HG02973 (cell line): Measurements from ENCODE around the gene SYCE3.

Experiments
- ATAC-seq: cut with Tn5 transposase; IDR thresholded peaks from one replicate; pipeline ENCODE4 v1.9.1; 2021; ENCODE audit warnings: moderate library complexity; ENCODE audit not compliant: unreplicated experiment

SYCE3 gene

DNA sequence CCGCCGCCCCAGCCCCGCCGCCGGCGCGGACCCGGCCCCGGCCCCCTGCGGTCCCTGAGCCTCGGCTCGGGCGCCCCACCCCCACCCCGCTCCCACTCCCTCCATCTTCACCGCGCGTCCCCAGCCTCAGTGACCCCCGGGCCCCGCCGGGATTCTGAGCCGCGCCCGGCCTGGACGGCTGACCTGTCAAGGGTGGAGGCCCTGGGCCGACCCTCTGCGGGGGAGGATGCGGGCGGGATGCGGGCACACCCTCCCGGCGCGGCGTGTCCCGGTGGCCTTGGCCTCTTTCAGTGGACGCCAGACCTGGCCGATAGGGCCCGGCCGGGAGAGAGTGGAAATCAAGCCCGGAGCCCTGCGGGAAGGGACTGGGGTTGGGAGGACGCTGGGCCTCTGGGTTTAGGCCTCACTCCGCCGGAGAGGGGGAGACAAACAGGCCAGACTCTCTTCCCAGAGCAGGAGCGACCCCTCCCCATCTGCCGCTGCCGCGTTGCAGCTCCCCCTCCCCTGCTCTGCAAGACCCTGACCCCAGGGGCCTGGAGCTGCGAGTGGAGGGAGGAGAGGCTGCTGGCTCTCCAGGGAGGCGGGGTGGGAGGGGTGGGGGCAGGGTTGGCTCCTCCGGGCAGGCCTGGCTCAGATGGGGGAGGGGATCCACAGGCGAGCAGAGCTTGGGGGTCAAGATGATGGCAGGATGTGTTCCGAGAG is 38.4 kb upstream of the SYCE3 start:
- no peak for ATAC-seq

DNA sequence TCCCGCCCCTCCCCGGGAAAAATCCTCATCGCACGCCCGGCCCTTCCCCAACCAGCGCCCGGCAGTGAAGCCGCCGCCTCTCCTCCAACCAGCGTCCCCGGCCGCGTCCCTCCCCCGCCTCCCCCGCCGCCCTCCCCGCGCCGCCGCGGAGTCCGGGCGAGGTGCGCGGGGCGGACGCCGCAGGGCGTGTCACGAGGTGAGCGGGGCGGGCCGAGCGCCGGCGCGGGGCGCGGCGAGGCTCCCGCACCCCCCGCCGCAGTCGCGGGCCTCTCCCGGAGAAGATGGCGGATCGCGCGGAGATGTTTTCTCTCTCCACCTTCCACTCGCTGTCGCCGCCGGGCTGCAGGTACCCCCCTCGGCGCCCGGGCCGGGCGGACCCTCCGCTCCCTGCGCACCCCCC is 37.8 kb upstream of the SYCE3 start, which contains the start of gene MAPK8IP2:
Gene MAPK8IP2, plus strand, starts transcription at position 256 of the 400 bp plus-strand sequence. Its CDS starts 26 bp downstream, at position 282.
- no peak for ATAC-seq

DNA sequence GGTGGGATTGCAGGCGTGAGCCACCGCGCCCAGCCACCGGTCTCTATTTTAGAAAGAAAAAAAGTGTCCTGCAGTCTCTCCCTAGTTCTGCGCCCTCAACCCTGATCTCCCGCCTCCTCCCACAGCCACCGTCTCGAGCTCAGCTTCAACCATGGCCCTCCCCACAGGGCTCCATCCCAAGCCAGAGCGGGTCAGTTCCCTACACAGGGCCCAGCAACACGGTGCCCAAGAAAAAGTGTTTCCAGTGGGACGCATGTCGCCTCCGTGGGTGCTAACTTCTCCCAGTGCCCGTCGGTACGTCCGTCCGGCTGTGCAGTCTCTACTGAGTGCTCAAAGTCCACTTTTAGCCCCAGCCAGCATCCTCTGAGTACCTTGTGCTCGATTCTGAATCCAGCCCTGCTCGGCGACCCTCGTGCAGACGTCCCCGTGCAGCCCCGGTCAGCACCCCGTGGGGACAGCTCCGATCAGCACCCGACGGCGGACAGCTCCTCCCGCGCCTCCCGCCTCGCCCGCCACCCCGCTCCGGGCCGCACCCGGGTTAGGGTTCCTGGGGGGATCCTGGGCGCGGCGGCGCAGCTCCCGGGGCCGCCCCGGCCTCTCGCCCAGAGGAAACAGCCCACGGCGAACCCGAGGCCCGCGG is 37.2 kb upstream of the SYCE3 start:
- no peak for ATAC-seq

DNA sequence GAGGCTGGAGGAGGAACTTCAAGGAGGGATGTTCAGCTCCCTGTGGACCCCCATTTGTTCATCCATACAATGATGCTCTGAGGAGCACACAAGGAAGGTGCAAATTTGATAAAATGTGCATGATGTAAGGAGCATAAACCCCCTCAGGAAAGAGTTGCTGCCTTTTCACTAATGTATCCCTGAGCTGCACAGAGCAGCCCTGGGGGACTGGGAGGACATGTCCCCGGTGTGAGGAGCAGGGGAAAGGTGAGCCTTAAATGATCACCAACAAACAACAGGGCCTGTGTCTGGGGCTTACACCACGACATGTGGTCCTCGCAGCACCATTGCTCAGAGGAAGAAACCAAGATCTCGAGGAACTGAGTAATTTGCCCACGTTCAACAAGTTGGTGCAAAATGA is 34.4 kb upstream of the SYCE3 start:
- no peak for ATAC-seq

DNA sequence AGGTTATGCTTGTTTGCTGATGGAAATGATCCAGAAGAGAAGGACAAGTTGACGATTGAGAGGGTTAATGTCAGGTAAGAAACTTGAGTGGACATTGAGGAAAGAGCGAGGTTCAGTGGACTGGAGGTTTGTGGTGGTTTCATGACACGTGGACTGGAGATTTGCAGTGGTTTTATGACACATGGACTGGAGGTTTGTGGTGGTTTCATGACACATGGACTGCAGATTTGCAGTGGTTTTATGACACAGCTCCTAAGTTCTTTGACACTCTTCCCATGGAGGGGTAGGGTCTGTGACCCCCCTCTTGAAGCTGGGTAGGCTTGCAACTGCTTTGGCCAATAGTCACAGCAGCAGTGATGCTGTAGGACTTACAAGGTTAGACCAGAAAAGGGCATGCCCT is 32.5 kb upstream of the SYCE3 start:
- no peak for ATAC-seq

DNA sequence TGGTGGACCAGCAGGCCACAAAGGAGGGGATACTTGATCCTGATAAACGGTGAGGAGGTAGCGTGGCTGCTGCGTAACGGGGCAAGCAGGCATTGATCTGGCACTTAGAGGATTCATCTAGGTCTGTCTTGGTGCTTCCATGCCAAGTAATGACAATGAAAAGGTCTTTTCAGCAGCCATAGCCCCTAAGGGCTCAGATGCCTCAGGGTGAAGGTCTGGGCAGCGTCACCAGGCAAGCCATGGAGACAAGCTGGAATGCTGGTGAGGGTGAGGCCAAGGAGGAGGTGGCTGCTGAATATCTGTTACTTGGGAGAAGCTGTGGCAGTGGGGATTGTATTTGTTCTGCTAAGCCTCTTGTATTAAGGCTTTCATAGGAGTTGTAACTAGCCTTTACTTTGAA is 24.7 kb upstream of the SYCE3 start:
- ATAC-seq, result no peak

DNA sequence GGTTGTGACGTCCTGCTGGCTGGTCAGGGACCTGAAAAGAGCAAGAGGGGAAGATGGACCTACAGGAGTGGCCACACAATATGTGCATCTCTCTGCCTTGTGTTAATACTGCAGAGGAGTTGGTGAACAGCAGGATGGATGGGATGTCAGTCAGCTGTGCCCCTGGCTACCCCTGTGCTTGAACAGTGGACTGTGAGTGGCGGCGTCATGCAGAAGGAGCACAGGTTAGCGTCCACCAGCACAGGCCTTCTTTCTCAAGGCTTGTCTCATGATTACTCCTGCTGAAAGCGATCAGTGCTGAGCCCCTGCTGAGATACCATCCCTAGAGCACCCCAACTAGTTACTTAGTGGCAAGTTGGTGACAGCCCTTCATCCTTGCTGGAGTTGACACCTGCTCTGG is 23.7 kb upstream of the SYCE3 start:
- no peak for ATAC-seq

DNA sequence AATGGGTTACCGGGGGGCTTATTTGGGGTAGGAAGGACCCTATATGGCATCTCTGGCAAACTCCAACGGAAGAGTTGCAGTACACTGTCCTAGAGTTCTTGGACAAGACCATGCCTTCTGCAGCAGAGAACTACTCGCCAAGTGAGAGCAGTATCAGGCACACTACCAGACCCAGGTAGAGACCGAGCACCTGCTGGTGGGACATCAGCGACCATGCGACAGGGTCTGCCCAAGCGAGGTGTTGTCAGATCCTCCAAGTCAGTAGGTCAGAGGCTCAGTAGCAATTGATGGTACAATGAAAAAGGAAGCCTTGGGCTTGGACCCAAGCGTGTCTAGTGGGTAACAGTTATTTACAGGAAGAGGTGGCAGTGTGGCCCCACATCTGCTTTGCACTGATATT is 23.1 kb upstream of the SYCE3 start:
- no peak for ATAC-seq

DNA sequence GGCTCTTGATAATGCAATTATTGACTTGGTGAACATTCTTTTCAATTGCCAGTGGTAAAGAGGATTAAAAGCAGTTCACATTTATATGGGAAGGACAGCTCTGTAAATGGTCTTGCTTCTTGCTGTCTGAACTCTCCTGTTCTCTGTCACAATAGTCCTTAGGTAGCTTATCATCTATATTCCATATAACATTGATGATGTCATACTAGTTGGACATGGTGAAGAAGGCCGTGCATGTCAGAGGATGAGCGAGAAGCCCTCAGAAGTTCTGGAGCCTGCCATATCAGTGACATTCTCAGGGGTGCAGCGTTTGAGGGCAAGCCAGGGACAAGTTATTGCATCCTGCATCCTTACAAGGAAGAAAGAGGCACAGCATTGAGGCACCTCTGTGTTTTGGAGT is 22.5 kb upstream of the SYCE3 start:
- no peak for ATAC-seq

DNA sequence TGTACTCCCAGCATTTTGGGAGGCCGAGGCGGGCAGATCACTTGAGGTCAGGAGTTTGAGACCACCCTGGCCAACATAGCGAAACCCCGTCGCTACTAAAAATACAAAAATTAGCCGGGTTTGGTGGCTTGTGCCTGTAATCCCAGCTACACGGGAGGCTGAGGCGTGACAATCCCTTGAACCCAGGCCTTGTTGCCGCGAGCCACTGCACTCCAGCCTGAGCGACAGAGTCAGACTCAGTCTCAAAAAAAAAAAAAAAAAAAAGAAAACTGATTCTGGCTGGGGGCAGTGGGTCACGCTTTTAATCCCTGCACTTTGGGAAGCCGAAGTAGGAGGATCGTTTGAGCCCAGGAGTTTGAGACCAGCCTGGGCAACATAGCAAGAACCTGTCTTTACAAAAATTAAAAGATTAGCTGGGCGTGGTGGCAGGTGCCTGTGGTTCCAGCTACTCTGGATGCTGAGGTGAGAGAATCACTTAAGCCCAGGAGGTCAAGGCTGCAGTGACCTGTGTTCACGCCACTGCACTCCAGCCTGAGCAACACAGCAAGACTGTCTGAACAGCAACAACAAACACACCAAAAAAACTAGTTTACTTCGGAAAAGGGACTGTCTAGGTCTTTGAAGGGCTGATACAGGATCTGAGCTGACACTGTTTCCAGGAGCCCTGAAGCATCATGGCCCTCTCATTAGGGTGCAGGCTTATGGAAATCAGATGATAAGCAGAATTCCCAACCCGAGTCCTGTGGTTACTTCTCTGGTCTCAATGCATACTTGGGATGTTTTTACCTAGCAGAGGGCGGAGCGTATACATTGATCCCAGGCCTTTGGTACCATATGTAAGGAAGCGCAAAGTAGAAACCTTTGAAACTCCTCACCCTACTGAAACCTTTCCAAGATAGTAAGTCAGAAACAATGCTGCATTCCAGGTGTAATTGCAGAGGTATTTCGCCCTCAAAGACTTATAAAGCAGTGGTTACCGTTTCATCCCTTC is 21.7 kb upstream of the SYCE3 start:
- ATAC-seq, result no peak

DNA sequence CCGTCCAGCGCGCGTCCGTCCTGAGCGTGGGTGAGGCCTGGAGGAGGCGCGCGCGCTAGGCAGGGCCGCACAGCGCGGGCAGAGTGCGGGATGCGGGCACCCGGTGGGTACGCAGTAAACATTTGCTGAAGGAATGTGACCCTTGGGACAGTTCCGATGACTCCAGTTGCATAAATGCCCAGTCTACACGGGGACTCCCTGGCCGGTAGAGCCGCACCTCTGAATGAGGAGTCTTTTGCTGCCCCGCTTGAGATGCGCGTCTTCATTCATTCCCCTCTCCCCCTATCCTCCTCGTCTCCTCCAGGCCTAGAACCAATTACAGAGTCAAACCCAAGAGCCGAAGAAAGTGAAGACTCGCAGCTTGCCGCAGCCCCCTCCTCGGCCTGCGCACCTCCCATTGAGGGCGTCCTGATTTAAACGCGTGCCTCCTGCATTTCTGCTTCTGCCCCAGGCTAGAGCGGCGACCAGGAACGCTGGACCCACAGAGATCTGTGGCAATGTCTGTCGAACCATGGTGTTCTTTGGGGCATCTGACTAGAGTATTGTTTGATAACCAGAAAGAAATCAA is 20.7 kb upstream of the SYCE3 start:
- peak; percentile 24 for ATAC-seq

DNA sequence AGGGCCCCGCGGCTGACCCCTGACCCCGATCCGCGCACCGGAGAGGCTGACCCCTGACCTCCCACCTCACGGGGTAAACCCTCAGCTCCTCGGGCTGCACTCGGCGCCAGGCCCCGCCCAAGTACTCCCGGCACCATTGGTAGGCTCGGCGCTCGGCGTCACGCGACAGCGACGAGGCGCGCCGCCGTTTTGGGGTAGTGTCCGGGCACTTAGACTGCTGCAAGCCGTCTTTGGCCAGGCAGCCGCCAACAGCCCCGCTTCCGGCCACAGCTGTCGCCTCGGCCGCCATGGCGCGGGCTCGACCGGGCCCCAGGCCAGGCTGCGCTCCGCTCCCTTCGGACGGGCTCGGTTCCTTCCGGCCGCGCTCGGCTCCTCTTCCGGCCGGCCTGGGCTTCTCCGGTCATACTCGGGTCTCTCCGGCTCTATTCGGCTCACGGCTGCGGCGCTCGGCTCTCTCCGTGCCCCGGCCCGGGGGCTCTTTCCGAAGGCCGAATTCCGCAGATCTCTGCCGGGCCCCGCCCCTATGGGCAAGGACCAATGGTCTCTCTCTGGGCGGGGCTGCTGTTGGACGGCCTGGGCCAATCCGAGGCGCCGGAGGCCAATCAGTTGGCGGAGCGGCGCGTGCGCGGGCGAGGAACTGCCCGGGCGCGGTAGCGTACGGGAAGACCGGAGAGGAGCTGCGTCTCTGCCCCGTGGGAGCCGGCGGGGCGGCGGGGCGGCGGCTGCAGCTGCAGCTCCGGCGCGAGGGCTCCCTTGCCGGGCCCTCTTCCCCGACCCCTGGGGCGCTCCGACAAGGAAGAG is 20.0 kb upstream of the SYCE3 start, which contains the start of gene CHKB:
Gene CHKB, minus strand, starts transcription at position 357 of the 801 bp plus-strand sequence. Its CDS starts 68 bp downstream, at position 289.
- peak; percentile 81 for ATAC-seq

DNA sequence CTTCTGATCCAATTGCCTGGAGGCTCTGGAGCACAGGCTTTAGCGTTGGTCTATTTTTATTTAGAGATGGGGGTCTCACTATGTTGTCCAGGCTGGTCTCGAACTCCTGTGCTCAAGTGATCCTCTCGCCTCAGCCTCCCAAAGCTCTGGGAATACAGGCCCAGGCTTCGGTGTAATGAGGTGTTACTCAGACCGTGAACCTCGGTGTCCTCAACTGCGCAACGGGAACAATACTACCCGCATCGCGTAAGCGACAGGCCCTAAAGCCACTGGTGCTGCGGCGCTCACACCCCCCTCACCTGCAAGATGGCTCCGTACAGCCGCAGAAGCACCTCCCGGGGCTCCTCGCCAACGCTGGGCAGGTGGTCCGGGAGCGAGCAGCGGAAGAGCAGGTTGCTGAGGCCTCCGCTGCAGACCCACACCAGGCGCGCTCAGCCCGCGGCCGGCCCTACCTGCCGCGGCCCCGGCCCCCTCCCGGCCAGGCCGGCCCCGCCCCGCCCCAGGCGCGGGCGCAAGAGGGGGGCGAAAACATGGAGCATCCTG is 19.3 kb upstream of the SYCE3 start:
- no peak for ATAC-seq

DNA sequence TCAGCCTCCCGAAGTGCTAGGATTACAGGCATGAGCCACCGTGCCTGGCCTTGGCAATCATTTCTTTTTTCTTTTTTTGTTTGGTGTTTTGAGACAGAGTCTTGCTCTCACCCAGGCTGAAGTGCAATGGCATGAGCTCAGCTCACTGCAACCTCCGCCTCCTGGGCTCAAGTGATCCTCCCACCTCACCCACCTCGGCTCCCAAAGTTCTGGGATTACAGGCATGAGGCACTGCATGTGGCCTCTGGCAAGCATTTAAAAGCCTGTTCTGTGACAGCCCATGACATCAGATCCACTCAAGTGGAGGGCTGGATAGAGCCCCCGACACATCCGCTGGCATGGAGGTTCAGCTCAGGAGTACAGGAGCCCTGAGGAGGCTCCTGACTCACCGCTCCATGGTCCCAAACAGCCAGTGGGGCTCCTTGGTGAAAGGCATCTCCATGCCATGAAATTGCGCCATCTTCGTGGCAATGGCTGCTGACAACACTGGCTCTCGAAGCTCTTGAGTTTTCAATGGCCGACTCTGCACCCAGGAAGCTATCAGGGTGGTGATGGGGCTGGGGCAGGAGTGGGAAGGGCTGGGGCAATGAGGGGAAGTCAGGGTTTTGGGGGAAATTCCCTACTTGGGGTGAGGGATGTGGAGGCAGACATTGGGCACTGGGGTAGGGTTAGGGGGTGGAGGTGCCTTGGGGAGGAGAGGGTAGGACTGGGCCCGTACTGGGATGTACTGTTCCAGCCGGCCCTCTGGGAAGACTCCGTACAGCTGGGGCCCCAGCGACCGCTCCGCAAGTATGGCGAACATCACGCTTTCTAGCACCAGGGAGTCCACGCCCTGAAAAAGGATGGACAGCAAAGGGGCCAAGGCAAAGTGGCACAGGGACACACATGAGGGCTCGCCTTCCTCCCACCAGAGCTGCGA is 18.6 kb upstream of the SYCE3 start:
- ATAC-seq, result no peak

DNA sequence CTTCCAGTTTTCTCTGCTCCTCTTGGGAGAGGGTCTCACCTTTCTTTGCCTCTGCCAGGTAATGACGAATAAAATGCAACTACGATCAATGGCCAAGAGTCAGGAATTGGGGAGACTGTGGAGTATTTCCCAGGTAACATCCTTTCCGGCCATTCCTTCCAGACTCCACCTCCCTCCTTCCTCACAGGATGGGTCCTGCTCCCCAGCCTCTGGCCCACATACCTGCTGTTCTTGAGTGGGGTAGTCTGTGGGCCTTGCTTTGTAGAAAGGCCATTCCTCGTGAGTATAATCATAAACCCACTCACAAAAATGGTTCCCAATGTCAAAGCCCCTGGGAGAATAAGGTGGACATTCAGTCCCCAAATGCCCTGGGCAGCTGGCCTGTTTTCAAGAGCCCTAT is 17.0 kb upstream of the SYCE3 start:
- ATAC-seq, result no peak

DNA sequence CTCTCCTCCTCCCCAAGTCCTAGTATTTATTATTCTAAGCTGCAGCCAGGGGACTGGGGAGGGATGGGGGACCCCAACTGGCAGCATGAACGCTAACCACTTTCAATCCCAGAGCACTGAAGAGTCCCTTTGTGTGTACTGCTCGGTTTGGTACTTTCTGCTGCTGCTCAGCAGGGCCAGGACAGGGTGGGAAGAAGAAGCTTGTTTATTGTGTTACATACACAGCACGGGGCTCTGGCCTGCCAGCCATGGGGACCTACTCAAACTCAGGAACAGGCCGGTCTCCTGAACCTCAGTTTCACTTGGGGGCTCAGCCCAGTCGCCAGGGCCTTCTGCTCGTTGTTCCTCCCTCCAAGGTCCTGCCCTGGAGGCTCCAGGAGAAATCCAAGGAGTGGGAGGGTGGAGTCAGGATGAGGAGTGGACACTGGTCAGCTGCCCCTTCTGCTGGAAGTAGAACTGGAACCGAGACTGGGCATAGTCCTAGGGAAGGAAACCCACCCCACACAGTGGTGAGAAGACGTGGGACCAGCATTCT is 16.1 kb upstream of the SYCE3 start:
- no peak for ATAC-seq

DNA sequence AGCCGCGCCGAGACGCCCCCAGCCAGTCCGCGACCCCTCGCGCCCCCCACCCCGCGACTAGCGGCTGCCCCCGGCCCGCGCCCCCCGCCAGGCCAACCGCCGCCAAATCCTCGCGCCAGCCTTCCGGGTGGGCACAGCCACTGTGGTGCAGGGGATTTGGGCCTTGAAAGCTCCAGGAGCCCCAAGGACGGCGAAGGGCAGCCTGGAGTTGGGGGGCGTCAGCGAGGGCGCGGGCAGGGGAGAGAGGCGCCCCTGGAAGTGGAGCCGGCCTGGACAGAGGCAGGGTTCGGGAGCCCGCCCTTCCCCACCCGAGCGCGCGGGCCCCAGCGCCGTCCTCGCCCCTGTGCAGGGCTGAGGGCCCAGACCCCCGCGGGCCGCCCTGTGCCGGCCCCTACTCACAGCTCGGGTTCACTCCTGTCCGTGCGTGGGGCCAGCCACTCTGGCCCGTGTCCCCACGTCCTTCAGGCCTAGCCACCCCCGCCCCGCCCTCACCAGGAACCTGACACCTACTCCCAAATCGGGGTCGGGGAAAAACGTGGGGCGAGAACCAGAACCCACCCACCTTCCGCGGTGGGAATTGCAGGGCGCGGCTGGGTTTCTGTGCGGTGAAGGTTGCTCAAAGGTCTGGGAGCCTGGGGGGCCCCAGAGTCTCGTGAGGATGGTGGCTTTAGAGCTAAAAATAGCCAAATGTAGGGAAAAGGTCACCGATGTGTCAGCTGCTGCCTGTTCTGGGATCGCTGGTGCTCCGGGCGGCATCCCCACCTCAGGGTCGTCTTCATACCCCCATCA is 15.5 kb upstream of the SYCE3 start, which contains the start of gene CPT1B:
Gene CPT1B, minus strand, starts transcription at position 441 of the 789 bp plus-strand sequence. CDS start 512 bp downstream, outside the sequence.
- no peak for ATAC-seq

DNA sequence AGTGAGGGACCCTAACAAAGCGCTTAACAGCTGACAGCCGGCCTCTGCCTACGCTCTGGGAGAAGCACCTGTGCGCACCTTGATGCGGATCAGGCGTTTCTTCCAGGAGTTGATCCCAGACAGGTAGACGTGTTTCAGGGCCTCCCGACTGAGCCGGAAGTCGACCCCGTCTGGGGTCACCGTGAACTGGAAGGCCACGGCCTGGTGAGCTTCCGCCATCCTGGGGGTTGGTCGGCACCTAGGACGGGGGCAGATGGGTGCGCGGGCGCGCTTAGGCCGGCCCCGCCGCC is 14.9 kb upstream of the SYCE3 start:
- ATAC-seq, result no peak
